ENCODE measurements around the gene TTC12. TPM values are rescaled to one million over a fixed set of nuclear protein-coding genes. Genes with fewer than 3 reads are reported as not detected.

Gene TTC12
- total and polyA plus RNA-seq, 10 of the 15 experiments (the other 5 are each of a cell fraction or from before 2014, with no cell fraction given), result 3.7 to 14.0 (median 8.1) TPM

DNA sequence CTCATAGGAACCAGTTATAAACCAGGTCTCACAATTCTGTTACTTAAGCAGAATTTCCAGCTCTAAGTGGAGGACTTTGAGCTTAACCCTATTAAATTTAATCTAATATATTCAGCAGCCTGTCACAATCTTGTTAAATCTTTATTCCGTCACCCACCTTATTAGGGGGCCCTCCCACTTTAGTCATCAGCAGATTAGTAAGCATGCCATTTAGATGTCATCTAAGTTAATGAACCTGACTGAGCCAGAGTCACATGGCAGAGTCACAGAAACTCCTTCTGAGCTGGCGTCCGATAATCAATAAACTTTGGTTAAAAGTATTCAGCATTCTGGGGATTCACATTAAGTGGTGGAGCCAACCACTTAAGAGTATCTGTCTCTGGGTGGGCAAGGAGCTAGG, 35.1 kb downstream of the TTC12 start:
- no TSS peak for BruUV-seq (replicated peaks)
- ATAC-seq (no peak), FAIRE-seq (no peak), DNase-seq (ENCODE audit: low read depth, low spot score) (no peak)
- 98% methylated on average over 3 of the region's 3 CpGs for WGBS (ENCODE audit: insufficient coverage, insufficient replicate concordance, low lambda C conversion rate, missing lambda C conversion rate)
- Histone ChIP-seq H3K9ac (ENCODE audit: control insufficient read depth, insufficient read depth, low read length) (no peak overlapping the region), H2AFZ (ENCODE audit: control insufficient read depth, low read depth, low read length) (no peak overlapping the region), H3K27me3 (replicated peaks in 1 of 2; ENCODE audit: control insufficient read depth in 2 of 2, insufficient read depth in 2 of 2, low read length in 1 of 2) (no peaks in the 10 kb centered on the region), H3K79me2 (ENCODE audit: control insufficient read depth, insufficient read depth, low read length) (no peaks in the 10 kb centered on the region), H3K9me3 (replicated peaks; ENCODE audit: control insufficient read depth, insufficient read depth, low read length) (no peaks in the 10 kb centered on the region), H3K36me3 (ENCODE audit: control insufficient read depth in 2 of 2, insufficient read depth in 2 of 2, low read length in 1 of 2) (no peaks in the 10 kb centered on the region), H3K4me1 (ENCODE audit: control insufficient read depth, insufficient read depth, low read length) (no peaks in the 10 kb centered on the region), H3K4me3 (no peak overlapping the region), H3K4me2 (ENCODE audit: control insufficient read depth, insufficient read depth) (no peak overlapping the region), H4K20me1 (ENCODE audit: control insufficient read depth, insufficient read depth) (no peaks in the 10 kb centered on the region), H3K27ac (ENCODE audit: control insufficient read depth, insufficient read depth) (no peak overlapping the region)
- RAD21 ChIA-PET (ENCODE audit: unreplicated experiment), result no interaction called here
- POLR2A ChIA-PET, result no interaction called here
- CTCF ChIA-PET, result interaction anchor here (1.6 kb wide), 1 partner anchor 183 kb away, joined by 3 read pairs; no protein-coding TSS in a partner anchor
- in situ Hi-C loops (cut with MboI) (no loop called here), intact Hi-C loops (cut with micrococcal nuclease; ENCODE audit: unreplicated experiment) (no loop called here)
- SMC1A ChIA-PET (ENCODE audit: uncharacterized antibody, unreplicated experiment), result no interaction called here
- no peak for TF ChIP-seq RB1 (IDR thresholded peaks at IDR 0.05; ENCODE audit: borderline replicate concordance)
- TF ChIP-seq, protein P1, sequence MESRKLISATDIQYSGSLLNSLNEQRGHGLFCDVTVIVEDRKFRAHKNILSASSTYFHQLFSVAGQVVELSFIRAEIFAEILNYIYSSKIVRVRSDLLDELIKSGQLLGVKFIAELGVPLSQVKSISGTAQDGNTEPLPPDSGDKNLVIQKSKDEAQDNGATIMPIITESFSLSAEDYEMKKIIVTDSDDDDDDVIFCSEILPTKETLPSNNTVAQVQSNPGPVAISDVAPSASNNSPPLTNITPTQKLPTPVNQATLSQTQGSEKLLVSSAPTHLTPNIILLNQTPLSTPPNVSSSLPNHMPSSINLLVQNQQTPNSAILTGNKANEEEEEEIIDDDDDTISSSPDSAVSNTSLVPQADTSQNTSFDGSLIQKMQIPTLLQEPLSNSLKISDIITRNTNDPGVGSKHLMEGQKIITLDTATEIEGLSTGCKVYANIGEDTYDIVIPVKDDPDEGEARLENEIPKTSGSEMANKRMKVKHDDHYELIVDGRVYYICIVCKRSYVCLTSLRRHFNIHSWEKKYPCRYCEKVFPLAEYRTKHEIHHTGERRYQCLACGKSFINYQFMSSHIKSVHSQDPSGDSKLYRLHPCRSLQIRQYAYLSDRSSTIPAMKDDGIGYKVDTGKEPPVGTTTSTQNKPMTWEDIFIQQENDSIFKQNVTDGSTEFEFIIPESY (IDR thresholded peaks at IDR 0.05), result no peak
- TF ChIP-seq, protein P2, sequence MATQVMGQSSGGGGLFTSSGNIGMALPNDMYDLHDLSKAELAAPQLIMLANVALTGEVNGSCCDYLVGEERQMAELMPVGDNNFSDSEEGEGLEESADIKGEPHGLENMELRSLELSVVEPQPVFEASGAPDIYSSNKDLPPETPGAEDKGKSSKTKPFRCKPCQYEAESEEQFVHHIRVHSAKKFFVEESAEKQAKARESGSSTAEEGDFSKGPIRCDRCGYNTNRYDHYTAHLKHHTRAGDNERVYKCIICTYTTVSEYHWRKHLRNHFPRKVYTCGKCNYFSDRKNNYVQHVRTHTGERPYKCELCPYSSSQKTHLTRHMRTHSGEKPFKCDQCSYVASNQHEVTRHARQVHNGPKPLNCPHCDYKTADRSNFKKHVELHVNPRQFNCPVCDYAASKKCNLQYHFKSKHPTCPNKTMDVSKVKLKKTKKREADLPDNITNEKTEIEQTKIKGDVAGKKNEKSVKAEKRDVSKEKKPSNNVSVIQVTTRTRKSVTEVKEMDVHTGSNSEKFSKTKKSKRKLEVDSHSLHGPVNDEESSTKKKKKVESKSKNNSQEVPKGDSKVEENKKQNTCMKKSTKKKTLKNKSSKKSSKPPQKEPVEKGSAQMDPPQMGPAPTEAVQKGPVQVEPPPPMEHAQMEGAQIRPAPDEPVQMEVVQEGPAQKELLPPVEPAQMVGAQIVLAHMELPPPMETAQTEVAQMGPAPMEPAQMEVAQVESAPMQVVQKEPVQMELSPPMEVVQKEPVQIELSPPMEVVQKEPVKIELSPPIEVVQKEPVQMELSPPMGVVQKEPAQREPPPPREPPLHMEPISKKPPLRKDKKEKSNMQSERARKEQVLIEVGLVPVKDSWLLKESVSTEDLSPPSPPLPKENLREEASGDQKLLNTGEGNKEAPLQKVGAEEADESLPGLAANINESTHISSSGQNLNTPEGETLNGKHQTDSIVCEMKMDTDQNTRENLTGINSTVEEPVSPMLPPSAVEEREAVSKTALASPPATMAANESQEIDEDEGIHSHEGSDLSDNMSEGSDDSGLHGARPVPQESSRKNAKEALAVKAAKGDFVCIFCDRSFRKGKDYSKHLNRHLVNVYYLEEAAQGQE (IDR thresholded peaks at IDR 0.05; ENCODE audit: low read depth, low read length), result no peak
- TF ChIP-seq TARDBP (IDR thresholded peaks at IDR 0.05; ENCODE audit: borderline replicate concordance), result no peak
- no peak for TF ChIP-seq ZNF687 (IDR thresholded peaks at IDR 0.05)
- TF ChIP-seq, protein P3, sequence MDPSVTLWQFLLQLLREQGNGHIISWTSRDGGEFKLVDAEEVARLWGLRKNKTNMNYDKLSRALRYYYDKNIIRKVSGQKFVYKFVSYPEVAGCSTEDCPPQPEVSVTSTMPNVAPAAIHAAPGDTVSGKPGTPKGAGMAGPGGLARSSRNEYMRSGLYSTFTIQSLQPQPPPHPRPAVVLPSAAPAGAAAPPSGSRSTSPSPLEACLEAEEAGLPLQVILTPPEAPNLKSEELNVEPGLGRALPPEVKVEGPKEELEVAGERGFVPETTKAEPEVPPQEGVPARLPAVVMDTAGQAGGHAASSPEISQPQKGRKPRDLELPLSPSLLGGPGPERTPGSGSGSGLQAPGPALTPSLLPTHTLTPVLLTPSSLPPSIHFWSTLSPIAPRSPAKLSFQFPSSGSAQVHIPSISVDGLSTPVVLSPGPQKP (IDR thresholded peaks at IDR 0.05; ENCODE audit: low read depth, low read length), result no peak
- no peak for TF ChIP-seq STAT3 (IDR thresholded peaks at IDR 0.05; ENCODE audit: low read depth, low read length)
- TF ChIP-seq, protein P4, sequence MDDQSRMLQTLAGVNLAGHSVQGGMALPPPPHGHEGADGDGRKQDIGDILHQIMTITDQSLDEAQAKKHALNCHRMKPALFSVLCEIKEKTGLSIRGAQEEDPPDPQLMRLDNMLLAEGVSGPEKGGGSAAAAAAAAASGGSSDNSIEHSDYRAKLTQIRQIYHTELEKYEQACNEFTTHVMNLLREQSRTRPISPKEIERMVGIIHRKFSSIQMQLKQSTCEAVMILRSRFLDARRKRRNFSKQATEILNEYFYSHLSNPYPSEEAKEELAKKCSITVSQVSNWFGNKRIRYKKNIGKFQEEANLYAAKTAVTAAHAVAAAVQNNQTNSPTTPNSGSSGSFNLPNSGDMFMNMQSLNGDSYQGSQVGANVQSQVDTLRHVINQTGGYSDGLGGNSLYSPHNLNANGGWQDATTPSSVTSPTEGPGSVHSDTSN (IDR thresholded peaks at IDR 0.05; ENCODE audit: insufficient replicate concordance, low read depth, low read length), result no peak
